AG04449 (cell line): ENCODE results near the gene MINDY3.

ENCODE experiments used
- CTCF ChIA-PET: fragments of 350-600 bp; formaldehyde crosslinking; extraction: SDS; loops from one replicate; lab custom pipeline; 2021; ENCODE audit warnings: antibody characterized with exemption; lab: Yijun Ruan, JAX
- POLR2A ChIA-PET: fragments of 400-600, 350-600 bp; formaldehyde crosslinking; extraction: SDS; loops from one replicate; lab custom pipeline; 2020; ENCODE audit warnings: antibody characterized with exemption, inconsistent platforms; lab: Yijun Ruan, JAX
- DNase-seq: peaks from one replicate; pipeline ENCODE4 v3.0.0-alpha.2; 2010; ENCODE audit warnings: low read depth, low spot score
- H3K4me3 ChIP-seq: 2 replicates; pipeline ENCODE4 v1.5.1; 2011; ENCODE audit warnings: low read depth, mild to moderate bottlenecking, control low read depth, low read length
- CTCF ChIP-seq: IDR thresholded peaks from one replicate; pipeline ENCODE4 v1.5.1; 2011; ENCODE audit warnings: mild to moderate bottlenecking, moderate library complexity, low read length, control low read depth, inconsistent platforms; ENCODE audit not compliant: insufficient read depth; ENCODE audit errors: missing control alignments

Gene MINDY3

GRCh38 chr10:15739254-15739970, 120.9 kb downstream of the MINDY3 start:
- TF ChIP-seq CTCF, result no peak
- CTCF ChIA-PET, result interaction anchor here (0.9 to 3.4 kb wide), 6 partner anchors 10 to 311 kb away, joined by 4 to 31 read pairs (median 5); partner anchors contain the start of gene ITGA8
- no peak for DNase-seq
- H3K4me3 ChIP-seq, result no peak overlapping the region
- POLR2A ChIA-PET, result no interaction called here

GRCh38 chr10:15738270-15738925, 121.9 kb downstream of the MINDY3 start:
- DNase-seq, result no peak
- TF ChIP-seq CTCF, result no peak
- ChIA-PET CTCF (interaction anchor here (0.8 to 3.4 kb wide), 4 partner anchors 12 to 305 kb away, joined by 3 to 31 read pairs (median 6); no protein-coding TSS in a partner anchor), POLR2A (no interaction called here)
- H3K4me3 ChIP-seq, result no peak overlapping the region

GRCh38 chr10:15737656-15738055, 122.7 kb downstream of the MINDY3 start:
- no peak for DNase-seq
- ChIA-PET POLR2A (no interaction called here), CTCF (interaction anchor here (1.2 to 1.3 kb wide), 2 partner anchors 13 to 18 kb away, joined by 3 to 4 read pairs; partner anchors contain the start of gene ITGA8)
- H3K4me3 ChIP-seq, result no peak overlapping the region
- no peak for TF ChIP-seq CTCF

GRCh38 chr10:15735763-15736162, 124.5 kb downstream of the MINDY3 start:
- TF ChIP-seq CTCF, result no peak
- ChIA-PET CTCF (interaction anchor here (1.5 to 24.4 kb wide), 3 partner anchors 10 to 297 kb away, joined by 4 to 296 read pairs (median 7); no protein-coding TSS in a partner anchor), POLR2A (no interaction called here)
- H3K4me3 ChIP-seq, result no peak overlapping the region
- no peak for DNase-seq

GRCh38 chr10:15730341-15730740, 130.0 kb downstream of the MINDY3 start:
- POLR2A ChIA-PET, result no interaction called here

More at GRCh38 chr10:15730341-15730740, 130.0 kb downstream of the MINDY3 start:
- DNase-seq, result no peak
- CTCF ChIA-PET, result interaction anchor here (1.0 to 24.4 kb wide), 6 partner anchors 11 to 301 kb away, joined by 3 to 569 read pairs (median 6); partner anchors contain the start of gene ITGA8
- no peak overlapping the region for H3K4me3 ChIP-seq
- no peak for TF ChIP-seq CTCF
